ENCODE results near the gene NDUFA7.
"Not testable (repeated sequence)": the region's sequence is repeated elsewhere in the genome, so short reads cannot be mapped to it uniquely, and the experiment has no call there.

DNA sequence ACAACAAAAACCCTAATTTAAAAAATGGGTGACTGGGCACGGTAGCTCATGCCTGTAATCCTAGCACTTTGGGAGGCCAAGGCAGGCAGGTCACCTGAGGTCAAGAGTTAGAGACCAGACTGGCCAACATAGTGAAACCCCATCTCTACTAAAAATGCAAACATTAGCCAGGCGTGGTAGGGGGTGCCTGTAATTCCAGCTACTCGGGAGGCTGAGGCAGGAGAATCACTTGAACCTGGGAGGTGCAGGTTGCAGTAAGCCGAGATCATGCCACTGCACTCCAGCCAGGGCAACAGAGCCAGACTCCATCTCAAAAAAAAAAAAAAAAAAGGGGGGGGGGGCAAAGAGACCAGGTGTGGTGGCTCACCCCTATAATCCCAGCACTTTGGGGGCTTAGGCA, 56.9 kb downstream of the NDUFA7 start:
- TF ChIP-seq, protein P1, sequence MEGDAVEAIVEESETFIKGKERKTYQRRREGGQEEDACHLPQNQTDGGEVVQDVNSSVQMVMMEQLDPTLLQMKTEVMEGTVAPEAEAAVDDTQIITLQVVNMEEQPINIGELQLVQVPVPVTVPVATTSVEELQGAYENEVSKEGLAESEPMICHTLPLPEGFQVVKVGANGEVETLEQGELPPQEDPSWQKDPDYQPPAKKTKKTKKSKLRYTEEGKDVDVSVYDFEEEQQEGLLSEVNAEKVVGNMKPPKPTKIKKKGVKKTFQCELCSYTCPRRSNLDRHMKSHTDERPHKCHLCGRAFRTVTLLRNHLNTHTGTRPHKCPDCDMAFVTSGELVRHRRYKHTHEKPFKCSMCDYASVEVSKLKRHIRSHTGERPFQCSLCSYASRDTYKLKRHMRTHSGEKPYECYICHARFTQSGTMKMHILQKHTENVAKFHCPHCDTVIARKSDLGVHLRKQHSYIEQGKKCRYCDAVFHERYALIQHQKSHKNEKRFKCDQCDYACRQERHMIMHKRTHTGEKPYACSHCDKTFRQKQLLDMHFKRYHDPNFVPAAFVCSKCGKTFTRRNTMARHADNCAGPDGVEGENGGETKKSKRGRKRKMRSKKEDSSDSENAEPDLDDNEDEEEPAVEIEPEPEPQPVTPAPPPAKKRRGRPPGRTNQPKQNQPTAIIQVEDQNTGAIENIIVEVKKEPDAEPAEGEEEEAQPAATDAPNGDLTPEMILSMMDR (IDR thresholded peaks at IDR 0.05), result not testable (repeated sequence)
- not testable (repeated sequence) for TF ChIP-seq POLR2A, POLR2AphosphoS5 (IDR thresholded peaks at IDR 0.05)
